GM23338 (cell line): ENCODE data around the gene RIBC2. TPM values are rescaled to one million over a fixed set of nuclear protein-coding genes. Genes with fewer than 3 reads are reported as not detected.

Experiments
- ATAC-seq: fragments of 200-7000 bp; cut with Tn5 transposase; 3 replicates; pipeline ENCODE4 v1.9.1; 2020
- DNase-seq: peaks from one replicate; pipeline ENCODE4 v3.0.0-alpha.2; 2015; ENCODE audit warnings: low spot score
- H2AFZ ChIP-seq: fragments of 200-600 bp; sonication (generic); 2 replicates; pipeline ENCODE4 v1.8.0; 2016; ENCODE audit warnings: antibody characterized with exemption, mild to moderate bottlenecking, moderate library complexity
- H3F3A ChIP-seq: fragments of 200-600 bp; sonication (generic); replicated peaks from 2 replicates; pipeline ENCODE4 v1.8.0; 2017; ENCODE audit warnings: antibody characterized with exemption, mixed run types, low read depth
- H3K27ac ChIP-seq: fragments of 200-600 bp; sonication (generic); 2 replicates; pipeline ENCODE4 v1.6.1; 2016; ENCODE audit warnings: low read depth
- H3K27me3 ChIP-seq: fragments of 200-600 bp; sonication (generic); 2 replicates; pipeline ENCODE4 v1.8.0; 2016; ENCODE audit warnings: mild to moderate bottlenecking, mixed run types, moderate library complexity; ENCODE audit not compliant: insufficient read depth
- H3K36me3 ChIP-seq: fragments of 200-600 bp; sonication (generic); 2 replicates; pipeline ENCODE4 v1.8.0; 2016; ENCODE audit warnings: mild to moderate bottlenecking; ENCODE audit not compliant: insufficient read depth
- H3K4me1 ChIP-seq: fragments of 200-600 bp; sonication (generic); 2 replicates; pipeline ENCODE4 v1.8.0; 2016; ENCODE audit warnings: mild to moderate bottlenecking, moderate library complexity; ENCODE audit not compliant: insufficient read depth
- H3K4me2 ChIP-seq: fragments of 200-600 bp; sonication (generic); 2 replicates; pipeline ENCODE4 v1.7.1; 2017; ENCODE audit warnings: mixed run types
- H3K4me3 ChIP-seq: fragments of 200-600 bp; sonication (generic); 2 replicates; pipeline ENCODE4 v1.6.1; 2016; ENCODE audit warnings: mixed run types
- H3K79me2 ChIP-seq: fragments of 200-600 bp; sonication (generic); replicated peaks from 2 replicates; pipeline ENCODE4 v1.8.0; 2017; ENCODE audit warnings: mild to moderate bottlenecking; ENCODE audit not compliant: insufficient read depth
- H3K9me2 ChIP-seq: fragments of 200-600 bp; sonication (generic); 2 replicates; pipeline ENCODE4 v1.8.0; 2017; ENCODE audit not compliant: insufficient read depth
- H4K20me1 ChIP-seq: fragments of 200-600 bp; sonication (generic); replicated peaks from 2 replicates; pipeline ENCODE4 v1.8.0; 2017; ENCODE audit warnings: mild to moderate bottlenecking; ENCODE audit not compliant: insufficient read depth
- H3K27ac Mint-ChIP-seq: 2 replicates; pipeline ENCODE4 v1.8.0; 2020; ENCODE audit warnings: inconsistent platforms, mild to moderate bottlenecking, moderate library complexity, mixed read lengths
- H3K27me3 Mint-ChIP-seq: 3 replicates; pipeline ENCODE4 v1.8.0; 2022; ENCODE audit warnings: low read depth, mild to moderate bottlenecking, moderate library complexity, mixed read lengths, inconsistent platforms; ENCODE audit not compliant: insufficient read depth, poor library complexity
- H3K36me3 Mint-ChIP-seq: 3 replicates; pipeline ENCODE4 v1.8.0; 2021; ENCODE audit warnings: low read depth, mild to moderate bottlenecking, inconsistent platforms, moderate library complexity, mixed read lengths
- H3K4me1 Mint-ChIP-seq: 3 replicates; pipeline ENCODE4 v1.8.0; 2020; ENCODE audit warnings: mild to moderate bottlenecking, inconsistent platforms, mixed read lengths
- H3K4me3 Mint-ChIP-seq: 3 replicates; pipeline ENCODE4 v1.8.0; 2021; ENCODE audit warnings: moderate library complexity, mild to moderate bottlenecking, inconsistent platforms, mixed read lengths
- H3K9me3 Mint-ChIP-seq: 3 replicates; pipeline ENCODE4 v1.8.0; 2020; ENCODE audit warnings: moderate library complexity, mild to moderate bottlenecking, inconsistent platforms, mixed read lengths
- CREB1 ChIP-seq: fragments of 250-450 bp; sonication (Bioruptor Pico); IDR thresholded peaks from 2 replicates; pipeline ENCODE4 v1.5.0; 2020; ENCODE audit warnings: low read depth, mild to moderate bottlenecking, moderate library complexity
- CTCF ChIP-seq, 2 experiments: fragments of 200-600 bp in 1 of 2; sonication (generic) in 1 of 2; conservative IDR thresholded peaks; 2 replicates each; pipeline versions ENCODE4 v1.5.1 to v1.6.1; 2016 to 2017; ENCODE audit warnings: antibody characterized with exemption in 2 of 2, low read depth in 2 of 2, mild to moderate bottlenecking in 2 of 2, moderate library complexity in 1 of 2
- EZH2 ChIP-seq: fragments of 200-600 bp; sonication (generic); IDR thresholded peaks from one replicate; pipeline ENCODE4 v1.8.0; 2017; ENCODE audit warnings: antibody characterized with exemption, mild to moderate bottlenecking, low read depth; ENCODE audit not compliant: unreplicated experiment
- EZH2phosphoT487 ChIP-seq: fragments of 200-600 bp; sonication (generic); IDR thresholded peaks from one replicate; pipeline ENCODE4 v1.8.1; 2018; ENCODE audit warnings: antibody characterized with exemption; ENCODE audit not compliant: unreplicated experiment
- JUNB ChIP-seq: IDR thresholded peaks from one replicate; pipeline ENCODE4 v1.6.1; 2016; ENCODE audit warnings: antibody characterized with exemption; ENCODE audit not compliant: unreplicated experiment
- NANOG ChIP-seq: IDR thresholded peaks from 2 replicates; pipeline ENCODE4 v1.6.1; 2016; ENCODE audit warnings: antibody characterized with exemption, borderline replicate concordance
- POLR2AphosphoS5 ChIP-seq: IDR thresholded peaks from 2 replicates; pipeline ENCODE4 v1.6.1; 2016; ENCODE audit warnings: antibody characterized with exemption, low read depth
- STAT1 ChIP-seq: IDR thresholded peaks from one replicate; pipeline ENCODE4 v1.6.1; 2016; ENCODE audit warnings: antibody characterized with exemption; ENCODE audit not compliant: unreplicated experiment
- ZNF114 ChIP-seq: fragments of 250-450 bp; sonication (Bioruptor Pico); IDR thresholded peaks from 2 replicates; pipeline ENCODE4 v1.5.0; 2020; ENCODE audit warnings: mild to moderate bottlenecking, moderate library complexity
- ZNF331 ChIP-seq: fragments of 250-450 bp; sonication (Bioruptor Pico); IDR thresholded peaks from 2 replicates; pipeline ENCODE4 v1.5.0; 2020; ENCODE audit warnings: low read depth, mild to moderate bottlenecking, moderate library complexity
- ZNF462 ChIP-seq: fragments of 250-450 bp; sonication (Bioruptor Pico); IDR thresholded peaks from 2 replicates; pipeline ENCODE4 v1.5.0; 2020; ENCODE audit warnings: mild to moderate bottlenecking, moderate library complexity
- polyA plus RNA-seq: library from polyadenylated mRNA; unstranded; fragments of >200 nt; fragmentation: Nextera tagmentation; extraction: Ambion mirVana; gene quantifications from 2 replicates; pipeline ENCODE4 v1.2.1, GENCODE V29; 2016
- total RNA-seq: library from RNA; depleted of rRNA; stranded (reverse); fragments of >200 nt; shearing (Covaris generic); gene quantifications from 2 replicates; pipeline ENCODE4 v1.2.3, GENCODE V29; 2014
- TF ChIP-seq, protein P1 (sequence below): IDR thresholded peaks from 2 replicates; pipeline ENCODE4 v1.6.1; 2016; ENCODE audit warnings: antibody characterized with exemption
- TF ChIP-seq, protein P2 (sequence below): IDR thresholded peaks from one replicate; pipeline ENCODE4 v1.6.1; 2018; ENCODE audit warnings: antibody characterized with exemption; ENCODE audit not compliant: unreplicated experiment

Gene RIBC2
- total and polyA plus RNA-seq, 2 experiments from 2014 or later, result 2.2 to 2.8 TPM

DNA sequence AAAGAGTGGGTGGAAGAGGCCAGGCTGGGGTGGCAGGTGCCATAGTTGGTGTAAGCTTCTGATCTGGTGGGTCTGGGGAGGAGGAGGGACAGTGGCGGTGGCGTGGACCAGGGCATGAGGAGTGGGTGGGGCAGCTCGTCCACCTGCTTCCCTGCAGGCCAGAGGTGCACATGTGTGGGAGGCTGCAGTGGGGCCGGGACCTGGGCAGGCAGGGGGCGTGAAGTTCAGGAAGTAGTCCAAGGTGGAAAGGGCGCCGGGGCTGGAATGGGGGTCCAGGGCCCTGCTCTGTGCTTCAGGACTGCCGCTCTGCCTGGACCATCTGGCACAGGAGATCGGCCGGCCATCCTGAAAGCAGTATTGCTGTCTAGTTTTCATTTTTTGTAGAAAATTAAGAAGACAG, 15.9 kb downstream of the RIBC2 start:
- Histone ChIP-seq H3F3A (no peaks in the 10 kb centered on the region), H3K27me3 (no peaks in the 10 kb centered on the region), H3K4me2 (no peak overlapping the region), H3K27ac (no peak overlapping the region), H2AFZ (no peak overlapping the region), H3K79me2 (no peaks in the 10 kb centered on the region), H3K9me2 (no peaks in the 10 kb centered on the region), H3K4me1 (no peaks in the 10 kb centered on the region), H3K4me3 (no peak overlapping the region), H3K36me3 (no peaks in the 10 kb centered on the region), H4K20me1 (no peaks in the 10 kb centered on the region)
- Mint-ChIP-seq H3K4me1 (peaks cover 2% of the 10 kb centered on the region; the same call in 2 of the 3 replicates), H3K9me3 (peaks cover 2% of the 10 kb centered on the region; the same call in 1 of the 3 replicates), H3K27me3 (peaks cover 14% of the 10 kb centered on the region), H3K4me3 (no peak overlapping the region), H3K36me3 (peaks cover 6% of the 10 kb centered on the region; the same call in 1 of the 3 replicates), H3K27ac (no peak overlapping the region)
- no peak for ATAC-seq
- TF ChIP-seq CREB1 (CRISPR knock-in tag), result no peak
- TF ChIP-seq, protein P1, sequence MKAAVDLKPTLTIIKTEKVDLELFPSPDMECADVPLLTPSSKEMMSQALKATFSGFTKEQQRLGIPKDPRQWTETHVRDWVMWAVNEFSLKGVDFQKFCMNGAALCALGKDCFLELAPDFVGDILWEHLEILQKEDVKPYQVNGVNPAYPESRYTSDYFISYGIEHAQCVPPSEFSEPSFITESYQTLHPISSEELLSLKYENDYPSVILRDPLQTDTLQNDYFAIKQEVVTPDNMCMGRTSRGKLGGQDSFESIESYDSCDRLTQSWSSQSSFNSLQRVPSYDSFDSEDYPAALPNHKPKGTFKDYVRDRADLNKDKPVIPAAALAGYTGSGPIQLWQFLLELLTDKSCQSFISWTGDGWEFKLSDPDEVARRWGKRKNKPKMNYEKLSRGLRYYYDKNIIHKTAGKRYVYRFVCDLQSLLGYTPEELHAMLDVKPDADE, result no peak
- TF ChIP-seq, protein P2, sequence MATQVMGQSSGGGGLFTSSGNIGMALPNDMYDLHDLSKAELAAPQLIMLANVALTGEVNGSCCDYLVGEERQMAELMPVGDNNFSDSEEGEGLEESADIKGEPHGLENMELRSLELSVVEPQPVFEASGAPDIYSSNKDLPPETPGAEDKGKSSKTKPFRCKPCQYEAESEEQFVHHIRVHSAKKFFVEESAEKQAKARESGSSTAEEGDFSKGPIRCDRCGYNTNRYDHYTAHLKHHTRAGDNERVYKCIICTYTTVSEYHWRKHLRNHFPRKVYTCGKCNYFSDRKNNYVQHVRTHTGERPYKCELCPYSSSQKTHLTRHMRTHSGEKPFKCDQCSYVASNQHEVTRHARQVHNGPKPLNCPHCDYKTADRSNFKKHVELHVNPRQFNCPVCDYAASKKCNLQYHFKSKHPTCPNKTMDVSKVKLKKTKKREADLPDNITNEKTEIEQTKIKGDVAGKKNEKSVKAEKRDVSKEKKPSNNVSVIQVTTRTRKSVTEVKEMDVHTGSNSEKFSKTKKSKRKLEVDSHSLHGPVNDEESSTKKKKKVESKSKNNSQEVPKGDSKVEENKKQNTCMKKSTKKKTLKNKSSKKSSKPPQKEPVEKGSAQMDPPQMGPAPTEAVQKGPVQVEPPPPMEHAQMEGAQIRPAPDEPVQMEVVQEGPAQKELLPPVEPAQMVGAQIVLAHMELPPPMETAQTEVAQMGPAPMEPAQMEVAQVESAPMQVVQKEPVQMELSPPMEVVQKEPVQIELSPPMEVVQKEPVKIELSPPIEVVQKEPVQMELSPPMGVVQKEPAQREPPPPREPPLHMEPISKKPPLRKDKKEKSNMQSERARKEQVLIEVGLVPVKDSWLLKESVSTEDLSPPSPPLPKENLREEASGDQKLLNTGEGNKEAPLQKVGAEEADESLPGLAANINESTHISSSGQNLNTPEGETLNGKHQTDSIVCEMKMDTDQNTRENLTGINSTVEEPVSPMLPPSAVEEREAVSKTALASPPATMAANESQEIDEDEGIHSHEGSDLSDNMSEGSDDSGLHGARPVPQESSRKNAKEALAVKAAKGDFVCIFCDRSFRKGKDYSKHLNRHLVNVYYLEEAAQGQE, result no peak
- no peak for TF ChIP-seq STAT1
- no peak for TF ChIP-seq JUNB
- TF ChIP-seq EZH2, result no peak
- TF ChIP-seq ZNF462 (CRISPR knock-in tag), result no peak
- TF ChIP-seq CTCF (conservative IDR thresholded peaks at IDR 0.05; ENCODE audit: low read depth in 2 of 2), result no peak
- TF ChIP-seq EZH2phosphoT487, result no peak
- TF ChIP-seq NANOG, result no peak
- TF ChIP-seq POLR2AphosphoS5, result no peak
- TF ChIP-seq ZNF114, result no peak
- no peak for TF ChIP-seq ZNF331 (CRISPR knock-in tag)
- DNase-seq, result no peak
